ENCODE measurements around the gene PTPRN2.

The PTPRN2 gene

DNA sequence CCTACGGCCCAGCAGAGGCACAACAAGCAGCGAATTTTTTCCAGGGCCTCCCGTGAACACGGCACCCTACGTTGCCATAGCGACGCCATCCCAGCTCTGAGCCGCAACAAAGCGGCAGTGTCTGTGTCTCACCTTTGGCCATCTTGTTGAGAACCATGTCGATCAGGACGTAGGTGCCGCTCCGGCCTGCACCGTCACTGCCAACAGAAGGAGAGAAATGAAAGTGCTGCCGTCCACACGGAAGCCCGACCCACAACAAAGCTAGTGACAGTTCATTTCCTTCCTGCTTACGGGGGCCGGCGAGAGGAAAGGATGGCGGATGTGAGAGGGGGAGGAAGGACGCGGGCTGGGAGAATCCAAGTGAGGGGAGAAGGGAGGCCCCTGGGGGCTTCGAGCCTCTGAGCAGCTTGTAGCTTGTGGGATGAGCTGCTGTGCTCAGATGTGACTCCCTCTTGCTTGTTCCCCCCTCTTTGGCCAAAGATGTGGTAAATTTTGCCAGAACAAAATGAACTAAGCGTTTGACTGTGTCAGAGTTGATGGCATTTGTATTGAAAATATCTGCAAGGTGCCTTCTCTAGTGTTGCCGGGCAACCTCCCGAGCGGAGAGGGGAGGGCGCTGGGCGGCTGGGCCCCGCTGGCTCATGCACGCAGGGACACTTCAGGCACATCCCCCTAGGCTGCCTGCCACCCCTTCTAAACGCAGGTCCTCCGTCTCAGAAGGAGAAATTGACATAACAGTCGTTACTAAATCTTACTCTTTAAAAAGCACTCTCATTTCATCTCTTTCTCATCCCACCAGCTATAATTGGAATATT lies 1018.6 kb downstream of the PTPRN2 start:
- H3K4me3 ChIP-seq (ENCODE audit: low read depth, low read length): peak overlapping the region; percentile 82
- TF ChIP-seq, protein P1, sequence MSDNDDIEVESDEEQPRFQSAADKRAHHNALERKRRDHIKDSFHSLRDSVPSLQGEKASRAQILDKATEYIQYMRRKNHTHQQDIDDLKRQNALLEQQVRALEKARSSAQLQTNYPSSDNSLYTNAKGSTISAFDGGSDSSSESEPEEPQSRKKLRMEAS (IDR thresholded peaks at IDR 0.05; ENCODE audit: low read depth, low read length): peak; percentile 59
- TF ChIP-seq, protein P2, sequence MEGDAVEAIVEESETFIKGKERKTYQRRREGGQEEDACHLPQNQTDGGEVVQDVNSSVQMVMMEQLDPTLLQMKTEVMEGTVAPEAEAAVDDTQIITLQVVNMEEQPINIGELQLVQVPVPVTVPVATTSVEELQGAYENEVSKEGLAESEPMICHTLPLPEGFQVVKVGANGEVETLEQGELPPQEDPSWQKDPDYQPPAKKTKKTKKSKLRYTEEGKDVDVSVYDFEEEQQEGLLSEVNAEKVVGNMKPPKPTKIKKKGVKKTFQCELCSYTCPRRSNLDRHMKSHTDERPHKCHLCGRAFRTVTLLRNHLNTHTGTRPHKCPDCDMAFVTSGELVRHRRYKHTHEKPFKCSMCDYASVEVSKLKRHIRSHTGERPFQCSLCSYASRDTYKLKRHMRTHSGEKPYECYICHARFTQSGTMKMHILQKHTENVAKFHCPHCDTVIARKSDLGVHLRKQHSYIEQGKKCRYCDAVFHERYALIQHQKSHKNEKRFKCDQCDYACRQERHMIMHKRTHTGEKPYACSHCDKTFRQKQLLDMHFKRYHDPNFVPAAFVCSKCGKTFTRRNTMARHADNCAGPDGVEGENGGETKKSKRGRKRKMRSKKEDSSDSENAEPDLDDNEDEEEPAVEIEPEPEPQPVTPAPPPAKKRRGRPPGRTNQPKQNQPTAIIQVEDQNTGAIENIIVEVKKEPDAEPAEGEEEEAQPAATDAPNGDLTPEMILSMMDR (IDR thresholded peaks at IDR 0.05; ENCODE audit: low read depth, low read length): no peak
- TF ChIP-seq POLR2A (IDR thresholded peaks at IDR 0.05; ENCODE audit: extremely low read depth, insufficient read length) (peak; percentile 78), MYC (IDR thresholded peaks at IDR 0.05; ENCODE audit: low read depth, low read length) (peak; percentile 66)
- peak; percentile 93 for DNase-seq (ENCODE audit: low read depth)

DNA sequence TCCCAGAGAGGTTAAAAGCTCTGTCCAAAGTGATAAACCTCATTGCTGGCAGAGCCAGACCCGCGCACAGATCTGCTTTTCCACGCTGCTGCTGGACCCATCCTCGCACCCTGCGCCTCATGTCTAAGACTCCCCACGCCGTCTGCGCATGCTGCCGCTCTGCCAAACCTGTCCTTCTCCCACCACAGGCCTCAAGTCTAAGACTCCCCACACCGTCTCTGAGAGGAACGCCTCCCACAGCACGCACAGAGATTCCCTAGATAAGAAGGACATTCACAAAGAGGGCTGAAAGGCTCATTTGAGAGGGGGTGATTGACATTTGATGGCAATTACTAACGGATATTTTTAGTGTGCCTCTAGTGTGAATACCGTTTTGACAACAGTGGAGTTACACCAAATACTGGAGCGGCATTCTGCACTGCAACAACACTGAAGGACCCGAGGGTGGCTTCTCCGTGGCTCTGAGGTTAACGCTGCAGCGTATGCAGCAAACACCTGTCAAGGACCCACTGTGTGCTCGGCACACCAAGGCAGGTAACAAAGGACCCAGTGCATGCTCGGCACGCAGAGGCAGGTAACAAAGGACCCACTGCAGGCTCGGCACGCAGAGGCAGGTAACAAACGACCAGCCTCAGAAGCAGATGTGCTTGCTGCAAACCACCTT lies 1019.4 kb downstream of the PTPRN2 start:
- TF ChIP-seq, protein P1 (IDR thresholded peaks at IDR 0.05; ENCODE audit: low read depth, low read length): peak; percentile 47
- no peak for TF ChIP-seq POLR2A (IDR thresholded peaks at IDR 0.05; ENCODE audit: extremely low read depth, insufficient read length)
- no peak for TF ChIP-seq MYC (IDR thresholded peaks at IDR 0.05; ENCODE audit: low read depth, low read length)
- H3K4me3 ChIP-seq (ENCODE audit: low read depth, low read length): peak overlapping the region; percentile 82
- peak; percentile 54 for DNase-seq (ENCODE audit: low read depth)

DNA sequence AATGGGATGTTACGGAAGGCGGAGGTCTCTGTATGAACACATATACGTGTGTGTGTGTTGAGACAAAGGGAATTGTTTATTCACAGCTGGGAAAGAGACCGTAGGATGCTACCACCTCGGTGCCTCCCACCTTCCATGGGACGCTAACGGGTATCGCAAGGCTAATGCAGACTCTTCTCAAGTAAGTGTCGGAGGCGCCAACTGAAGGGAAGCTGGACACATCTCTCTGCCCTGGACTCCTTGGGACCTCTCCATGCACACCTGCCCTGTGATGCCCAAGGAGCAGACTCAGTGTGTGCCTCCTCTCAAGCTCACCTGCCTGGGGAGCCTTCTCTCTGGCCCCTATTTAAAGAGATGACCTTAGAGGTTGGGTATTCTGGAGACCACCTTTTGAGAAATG lies 1020.0 kb downstream of the PTPRN2 start:
- DNase-seq (ENCODE audit: low read depth): no peak
- H3K4me3 ChIP-seq (ENCODE audit: low read depth, low read length): peak overlapping the region; percentile 82
- TF ChIP-seq, protein P1 (IDR thresholded peaks at IDR 0.05; ENCODE audit: low read depth, low read length): no peak
- TF ChIP-seq POLR2A (IDR thresholded peaks at IDR 0.05; ENCODE audit: extremely low read depth, insufficient read length): no peak
- no peak for TF ChIP-seq MYC (IDR thresholded peaks at IDR 0.05; ENCODE audit: low read depth, low read length)
- TF ChIP-seq, protein P2 (IDR thresholded peaks at IDR 0.05; ENCODE audit: low read depth, low read length): no peak

DNA sequence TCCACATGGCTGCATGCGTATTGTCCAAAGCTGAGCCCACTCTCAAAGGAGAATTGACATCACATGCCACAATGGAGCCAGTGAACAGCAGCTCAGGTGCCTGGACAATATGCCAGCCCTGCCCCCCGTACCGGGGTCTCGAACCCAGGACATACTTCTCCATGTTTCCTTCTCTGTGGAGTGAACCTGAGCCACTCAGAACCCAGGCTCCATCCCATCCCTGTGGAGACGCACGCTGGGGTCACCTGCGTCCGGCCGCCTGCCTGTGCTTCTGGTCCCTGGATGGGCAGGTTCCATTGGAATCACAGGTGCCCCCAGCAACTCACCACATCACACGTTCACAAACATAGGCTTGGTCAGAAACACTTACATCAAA lies 1021.0 kb downstream of the PTPRN2 start:
- TF ChIP-seq MYC (IDR thresholded peaks at IDR 0.05; ENCODE audit: low read depth, low read length) (no peak), POLR2A (IDR thresholded peaks at IDR 0.05; ENCODE audit: extremely low read depth, insufficient read length) (no peak)
- TF ChIP-seq, protein P1 (IDR thresholded peaks at IDR 0.05; ENCODE audit: low read depth, low read length): no peak
- TF ChIP-seq, protein P2 (IDR thresholded peaks at IDR 0.05; ENCODE audit: low read depth, low read length): no peak
- no peak for DNase-seq (ENCODE audit: low read depth)
- H3K4me3 ChIP-seq (ENCODE audit: low read depth, low read length): no peak overlapping the region

DNA sequence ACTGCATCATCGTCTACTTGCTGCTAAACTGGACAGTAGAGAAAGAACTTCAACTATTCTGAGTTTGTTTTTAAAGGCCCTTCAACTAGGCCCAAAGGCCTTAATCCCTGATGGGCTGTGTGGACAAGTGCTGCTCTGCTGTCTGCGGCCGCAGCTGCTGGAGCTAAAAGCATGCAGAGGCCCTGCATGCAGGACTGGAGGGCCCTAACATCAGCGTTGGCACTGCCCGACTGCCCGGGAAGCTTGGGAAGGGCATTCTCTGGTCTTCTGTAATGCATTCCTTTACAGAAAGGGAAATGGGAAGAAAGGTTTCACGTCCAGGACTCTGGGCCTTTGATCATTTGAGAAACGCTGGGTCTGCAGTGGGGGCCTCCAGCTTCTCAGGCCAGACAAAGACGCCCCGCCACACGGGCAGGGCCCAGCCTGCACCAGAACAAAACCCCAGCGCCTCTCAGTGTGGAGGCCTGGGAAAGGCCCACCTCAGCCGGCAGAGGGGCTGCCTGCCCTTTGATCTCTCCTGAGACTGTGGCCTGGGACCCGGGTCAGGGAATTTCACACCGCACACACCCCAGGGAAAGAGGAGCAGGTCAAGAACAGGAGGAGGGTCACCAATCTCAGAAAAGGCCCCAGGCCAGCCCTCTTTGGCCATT lies 1021.5 kb downstream of the PTPRN2 start:
- no peak overlapping the region for H3K4me3 ChIP-seq (ENCODE audit: low read depth, low read length)
- no peak for DNase-seq (ENCODE audit: low read depth)
- TF ChIP-seq MYC (IDR thresholded peaks at IDR 0.05; ENCODE audit: low read depth, low read length): no peak
- TF ChIP-seq POLR2A (IDR thresholded peaks at IDR 0.05; ENCODE audit: extremely low read depth, insufficient read length): no peak
- TF ChIP-seq, protein P1 (IDR thresholded peaks at IDR 0.05; ENCODE audit: low read depth, low read length): no peak
- TF ChIP-seq, protein P2 (IDR thresholded peaks at IDR 0.05; ENCODE audit: low read depth, low read length): no peak
